Right cardiac atrium (tissue), 5 donors: ENCODE results near the gene FHOD3. TPM values are rescaled to one million over a fixed set of nuclear protein-coding genes. Genes with fewer than 3 reads are reported as not detected.

Experiments
- ATAC-seq, 2 donors: fragments of 200-7000 bp; cut with Tn5 transposase; one replicate each; pipeline versions ENCODE4 v1.8.0 to v1.9.1; 2020; ENCODE audit warnings: moderate library complexity in 2 of 2, mild to moderate bottlenecking in 1 of 2
- DNase-seq, 3 donors: peaks; one replicate each; pipeline ENCODE4 v3.0.0-alpha.2; 2020
- H3K27ac ChIP-seq: one replicate; pipeline ENCODE4 v1.5.1; 2013; ENCODE audit warnings: mild to moderate bottlenecking, low read length, control low read depth, moderate library complexity
- H3K27me3 ChIP-seq: one replicate; pipeline ENCODE4 v1.6.1; 2013; ENCODE audit not compliant: control insufficient read depth, insufficient read depth
- H3K4me1 ChIP-seq: one replicate; pipeline ENCODE4 v1.6.1; 2013; ENCODE audit warnings: low read length; ENCODE audit not compliant: control insufficient read depth, insufficient read depth
- H3K4me3 ChIP-seq: one replicate; pipeline ENCODE4 v1.5.1; 2013; ENCODE audit warnings: low read length, control low read depth
- H3K9me3 ChIP-seq: one replicate; pipeline ENCODE4 v1.6.1; 2013; ENCODE audit warnings: low read length; ENCODE audit not compliant: control insufficient read depth
- WGBS: extraction: QIAGEN DNeasy Blood & Tissue Kit; methylation state at CpG from one replicate; pipeline ENCODE4 v1.1.7; 2013; 5-methylcytosine and 5-hydroxymethylcytosine counted together
- intact Hi-C, 4 donors: fragments of 100-400 bp; cut with DNase I; formaldehyde crosslinking; loops; one replicate each; pipeline versions ENCODE4 v1.11.0 to v1.14.0; 2022 to 2023
- polyA plus RNA-seq: library from polyadenylated mRNA; stranded (reverse); fragments of 200-250 nt; gene quantifications from one replicate; pipeline ENCODE4 v1.2.3, GENCODE V29; 2013
- total RNA-seq, 4 donors: library from RNA; stranded (reverse); fragmentation: NEBNext Ultra II Directional; extraction: Animal tissue kit (Norgen Biotek cat#: 25700); gene quantifications; one replicate each; pipeline ENCODE4 v1.2.1, GENCODE V29; 2021
- donor health status: healthy with polysubstance abuse.
- donor health status: DM: no; HTN: yes; CAD: no.
- donor health status: DM: no; HTN: no; CAD: no.
- donor health status: DM: no; HTN: yes; CAD: no; lungs with severe emphysema.
- donor health status: DM: yes; HTN: yes; CAD: no.

Gene FHOD3
- total and polyA plus RNA-seq, 5 donors: 118 to 157 (median 138) TPM

- intact Hi-C loops: no loop called here
- H3K27ac ChIP-seq: peak overlapping the region; percentile 19
- peak overlapping the region; percentile 28 for H3K4me3 ChIP-seq
- ATAC-seq: peak; percentile 54 to 74
- H3K4me1 ChIP-seq: no peaks in the 10 kb centered on the region
- H3K27me3 ChIP-seq: no peaks in the 10 kb centered on the region
- H3K9me3 ChIP-seq: no peaks in the 10 kb centered on the region
- WGBS: 47% methylated on average over 11 of the region's 11 CpGs
- peak; percentile 29 to 59 (median 58) for DNase-seq
Measured at GRCh38 chr18:36672437-36673344, 375.2 kb downstream of the FHOD3 start.

DNA sequence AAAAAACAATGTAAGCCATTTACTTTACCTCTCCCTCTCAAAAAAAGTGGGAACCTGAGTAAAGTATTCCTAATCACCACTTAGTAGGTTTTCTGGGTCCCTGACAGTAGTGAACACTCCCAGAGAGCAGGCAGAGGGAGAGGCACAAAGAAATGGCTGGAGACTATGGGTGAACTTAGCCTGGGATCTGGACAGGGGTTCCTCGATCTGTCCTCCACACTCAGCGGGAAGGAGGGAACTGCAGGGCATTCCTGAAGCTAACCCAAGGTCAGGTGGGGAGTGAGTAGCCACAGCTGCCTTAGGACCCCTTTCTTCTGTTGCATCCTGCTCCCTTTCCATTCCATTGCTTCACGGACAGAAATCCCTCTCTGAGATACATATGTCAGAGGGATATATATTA, 375.9 kb downstream of the FHOD3 start:
- ATAC-seq (no peak), DNase-seq (no peak)
- H3K4me1 ChIP-seq: no peaks in the 10 kb centered on the region
- H3K27ac ChIP-seq: no peak overlapping the region
- no peaks in the 10 kb centered on the region for H3K27me3 ChIP-seq
- 68% methylated on average over 3 of the region's 3 CpGs for WGBS
- no peaks in the 10 kb centered on the region for H3K9me3 ChIP-seq
- intact Hi-C loops: no loop called here
- H3K4me3 ChIP-seq: no peak overlapping the region

GRCh38 chr18:36675076-36675475, 377.6 kb downstream of the FHOD3 start:
- Histone ChIP-seq H3K27me3 (no peaks in the 10 kb centered on the region), H3K27ac (no peak overlapping the region), H3K4me3 (no peak overlapping the region), H3K9me3 (no peaks in the 10 kb centered on the region), H3K4me1 (no peaks in the 10 kb centered on the region)
- WGBS: 80% methylated on average over 3 of the region's 3 CpGs
- intact Hi-C loops: no loop called here
- DNase-seq: no peak
- ATAC-seq: no peak

DNA sequence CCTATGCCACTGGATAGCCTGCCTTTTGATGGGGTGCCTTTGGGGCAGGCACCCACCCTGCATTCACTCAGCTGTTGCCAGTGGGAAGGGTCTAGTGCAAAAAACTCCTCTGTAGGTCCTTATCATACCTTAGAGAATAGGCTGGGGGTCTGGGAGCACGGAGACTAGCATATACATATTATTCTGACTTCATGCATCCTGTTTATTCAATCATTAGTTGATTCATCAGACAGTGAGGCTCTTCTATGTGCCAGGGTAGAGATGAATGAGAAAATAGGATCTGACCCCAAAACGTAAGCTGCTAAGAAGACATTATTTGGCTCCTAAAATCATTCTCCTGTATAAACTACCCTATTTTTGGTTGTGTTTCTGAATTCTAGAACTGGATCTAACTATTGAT, 378.0 kb downstream of the FHOD3 start:
- Histone ChIP-seq H3K27ac (no peak overlapping the region), H3K9me3 (no peaks in the 10 kb centered on the region), H3K4me1 (no peaks in the 10 kb centered on the region), H3K27me3 (no peaks in the 10 kb centered on the region), H3K4me3 (no peak overlapping the region)
- ATAC-seq: no peak
- DNase-seq: no peak
- intact Hi-C loops: no loop called here
- 66% methylated on average over 2 of the region's 2 CpGs for WGBS

DNA sequence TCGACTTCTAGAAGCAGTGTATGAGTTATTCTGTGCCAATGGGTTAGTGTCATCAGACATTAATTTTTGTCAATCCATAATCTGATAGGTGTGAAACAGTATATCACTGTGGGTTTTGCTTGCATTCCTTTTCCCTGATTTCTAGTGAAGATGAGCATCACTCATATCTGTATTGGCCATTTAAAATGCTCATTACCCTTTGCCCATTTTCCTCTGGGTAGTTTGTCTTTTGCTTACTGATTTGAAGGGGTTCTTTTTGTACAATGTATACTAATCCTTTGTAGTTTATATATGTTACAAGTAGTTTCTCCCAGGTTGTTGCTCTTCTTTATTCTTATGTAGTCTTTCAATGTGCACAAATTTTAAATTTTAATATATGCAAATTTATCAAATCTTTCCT, 379.1 kb downstream of the FHOD3 start:
- intact Hi-C loops: no loop called here
- WGBS: 2% methylated on average over 1 of the region's 1 CpG
- no peak for DNase-seq

DNA sequence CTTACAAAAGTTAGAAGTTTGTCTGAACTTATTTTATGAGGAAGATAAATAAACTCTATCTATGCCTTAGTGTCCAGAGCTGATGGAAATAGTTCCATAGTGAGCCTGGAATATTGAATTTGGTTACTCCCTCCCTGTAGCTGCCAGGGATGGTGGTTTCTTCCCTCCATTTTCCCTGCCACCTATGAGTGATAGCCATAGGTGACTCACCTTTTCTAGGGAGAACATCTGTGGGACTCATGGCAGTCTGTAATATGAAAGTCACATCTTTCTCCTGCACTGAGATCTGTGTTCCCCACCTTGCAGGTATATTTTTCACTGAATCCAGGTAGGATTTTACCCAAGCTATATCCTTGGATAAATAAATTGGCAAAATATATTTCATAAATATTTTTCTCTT, 382.5 kb downstream of the FHOD3 start:
- no peak overlapping the region for H3K27ac ChIP-seq
- no peaks in the 10 kb centered on the region for H3K27me3 ChIP-seq
- no peaks in the 10 kb centered on the region for H3K4me1 ChIP-seq
- H3K9me3 ChIP-seq: no peaks in the 10 kb centered on the region
- ATAC-seq (no peak), DNase-seq (no peak)
- H3K4me3 ChIP-seq: no peak overlapping the region
- intact Hi-C loops: loop anchor here in 1 of 4 donors (10.0 kb wide), 1 partner anchor 75 kb away; no protein-coding TSS in a partner anchor

More for the DNA sequence above, 379.1 kb downstream of the FHOD3 start:
- Histone ChIP-seq H3K4me1 (no peaks in the 10 kb centered on the region), H3K27ac (no peak overlapping the region), H3K4me3 (no peak overlapping the region), H3K27me3 (no peaks in the 10 kb centered on the region), H3K9me3 (no peaks in the 10 kb centered on the region)
- no peak for ATAC-seq

DNA sequence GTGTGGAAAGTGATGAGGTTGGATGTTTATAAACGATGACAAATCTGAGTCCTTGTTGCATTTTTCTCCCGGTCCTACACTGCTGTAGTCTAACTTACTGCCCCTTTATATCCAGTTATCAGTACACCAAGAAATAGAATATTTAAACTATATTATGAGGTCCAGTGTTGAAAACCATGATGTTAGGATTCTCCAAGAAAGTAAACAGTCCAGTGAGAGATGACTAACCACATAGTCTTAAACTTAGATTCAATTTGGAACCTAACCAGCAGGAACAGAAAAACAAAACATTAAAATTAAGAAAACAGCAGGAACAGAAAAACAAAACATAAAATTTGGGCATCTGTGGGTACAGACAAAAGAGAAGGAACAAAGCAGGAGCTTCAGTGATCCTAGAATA, 388.1 kb downstream of the FHOD3 start:
- WGBS: 92% methylated on average over 2 of the region's 2 CpGs
- Histone ChIP-seq H3K4me3 (no peak overlapping the region), H3K27ac (no peak overlapping the region), H3K9me3 (no peaks in the 10 kb centered on the region), H3K27me3 (no peaks in the 10 kb centered on the region), H3K4me1 (no peaks in the 10 kb centered on the region)
- intact Hi-C loops: loop anchor here (5.0 to 10.0 kb wide), 3 partner anchors 69 to 122 kb away; no protein-coding TSS in a partner anchor
- ATAC-seq (no peak), DNase-seq (no peak)

GRCh38 chr18:36688020-36688965, 390.8 kb downstream of the FHOD3 start:
- H3K27ac ChIP-seq: no peak overlapping the region
- intact Hi-C loops: loop anchor here (5.0 to 10.0 kb wide), 3 partner anchors 67 to 119 kb away; no protein-coding TSS in a partner anchor
- no peak overlapping the region for H3K4me3 ChIP-seq
- peak; percentile 55 to 62 for ATAC-seq
- peak in 2 of 3 donors; percentile 45 to 62 for DNase-seq
- H3K27me3 ChIP-seq: no peaks in the 10 kb centered on the region
- 58% methylated on average over 3 of the region's 3 CpGs for WGBS
- no peaks in the 10 kb centered on the region for H3K4me1 ChIP-seq
- H3K9me3 ChIP-seq: no peaks in the 10 kb centered on the region

DNA sequence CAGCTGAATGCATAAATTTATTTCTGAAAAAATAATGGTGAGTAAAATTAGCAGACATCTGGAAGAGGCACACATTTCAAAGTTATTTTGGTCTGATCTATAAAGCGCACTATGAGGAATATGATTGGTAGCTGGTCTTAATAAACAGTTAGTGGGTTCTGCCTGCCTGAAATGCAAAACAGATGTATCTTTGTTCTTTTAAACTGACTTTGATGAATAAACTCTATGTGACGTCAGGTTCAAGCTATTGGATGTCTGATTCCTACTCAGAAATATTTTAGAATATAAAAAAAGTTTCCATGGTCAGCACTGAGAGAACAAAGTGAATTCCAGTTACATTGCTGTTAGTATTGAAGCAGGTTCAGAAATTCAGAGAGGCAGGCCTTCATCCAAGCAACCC, 394.9 kb downstream of the FHOD3 start:
- intact Hi-C loops: no loop called here
- Histone ChIP-seq H3K4me1 (no peaks in the 10 kb centered on the region), H3K27me3 (no peaks in the 10 kb centered on the region), H3K4me3 (no peak overlapping the region), H3K27ac (no peak overlapping the region), H3K9me3 (no peaks in the 10 kb centered on the region)
- no peak for DNase-seq
- no peak for ATAC-seq
- WGBS: 73% methylated on average over 2 of the region's 2 CpGs

GRCh38 chr18:36692921-36693332, 395.4 kb downstream of the FHOD3 start:
- H3K4me3 ChIP-seq: no peak overlapping the region
- WGBS: 63% methylated on average over 9 of the region's 9 CpGs
- H3K27me3 ChIP-seq: no peaks in the 10 kb centered on the region
- ATAC-seq (no peak), DNase-seq (no peak)
- no peak overlapping the region for H3K27ac ChIP-seq
- H3K9me3 ChIP-seq: no peaks in the 10 kb centered on the region
- intact Hi-C loops: no loop called here
- H3K4me1 ChIP-seq: no peaks in the 10 kb centered on the region
